Middle frontal gyrus (tissue), 1 donor: ENCODE data around the gene ZNF593OS.

Experiments used
- DNase-seq: peaks from one replicate; pipeline ENCODE4 v3.0.0-alpha.2; 2015; ENCODE audit warnings: low spot score; ENCODE audit errors: extremely low spot score

Gene ZNF593OS

DNA sequence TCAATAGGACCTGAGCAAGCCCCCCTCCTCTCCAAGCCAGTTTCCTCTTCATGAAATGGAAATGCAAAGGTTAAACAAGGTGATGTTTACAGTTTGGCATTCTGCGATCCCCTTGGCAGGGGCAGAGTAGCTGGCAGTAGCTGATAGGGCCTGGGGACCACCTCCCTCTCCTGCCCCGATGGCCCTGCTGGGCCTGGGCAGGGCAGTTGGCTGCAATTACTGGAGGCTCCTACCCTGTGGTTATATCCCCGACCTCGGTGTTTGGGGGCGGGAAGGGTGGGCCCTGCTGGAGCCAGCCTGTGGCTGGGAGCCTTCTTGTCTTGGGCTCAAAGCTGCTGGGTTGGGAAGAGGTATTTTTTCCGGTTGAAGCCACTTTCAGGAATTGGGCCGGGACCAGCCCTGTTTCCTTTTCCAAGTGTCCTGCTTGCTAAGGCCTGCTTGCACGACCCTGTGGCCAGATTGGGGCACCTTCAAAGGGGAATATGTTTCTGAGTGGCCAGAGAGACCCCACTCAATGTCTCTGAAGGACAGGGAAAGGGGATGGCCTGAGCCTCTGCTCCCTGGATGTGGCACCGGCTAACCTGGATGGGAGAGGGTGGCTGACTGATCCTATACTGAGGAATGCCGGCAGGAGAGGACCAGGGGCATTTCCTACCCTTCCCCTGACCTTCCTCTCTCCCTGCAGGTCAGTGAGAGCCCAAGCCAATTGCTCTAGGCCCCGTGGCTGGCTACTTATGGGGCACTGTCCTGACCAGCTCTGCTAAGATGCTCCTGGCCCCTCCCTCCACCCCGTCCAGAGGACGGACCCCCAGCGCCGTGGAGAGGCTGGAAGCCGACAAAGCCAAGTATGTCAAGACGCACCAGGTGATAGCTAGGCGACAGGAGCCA is 10.9 kb downstream of the ZNF593OS start:
- no peak for DNase-seq

DNA sequence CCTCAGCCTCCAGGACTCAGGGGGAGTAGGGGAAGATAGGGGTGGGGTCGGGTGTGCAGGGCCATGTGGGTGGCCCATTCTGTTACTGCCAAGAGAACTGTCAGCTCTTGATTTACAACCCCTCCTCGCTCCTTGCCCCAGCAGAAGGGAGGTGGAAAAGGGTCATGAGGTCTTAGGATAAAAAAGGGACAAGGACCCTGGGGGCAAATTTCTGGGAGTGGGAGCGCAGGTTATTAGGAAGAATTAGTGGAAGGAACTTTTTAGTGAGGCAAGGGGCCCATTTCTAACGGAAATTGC is 11.9 kb downstream of the ZNF593OS start:
- no peak for DNase-seq

DNA sequence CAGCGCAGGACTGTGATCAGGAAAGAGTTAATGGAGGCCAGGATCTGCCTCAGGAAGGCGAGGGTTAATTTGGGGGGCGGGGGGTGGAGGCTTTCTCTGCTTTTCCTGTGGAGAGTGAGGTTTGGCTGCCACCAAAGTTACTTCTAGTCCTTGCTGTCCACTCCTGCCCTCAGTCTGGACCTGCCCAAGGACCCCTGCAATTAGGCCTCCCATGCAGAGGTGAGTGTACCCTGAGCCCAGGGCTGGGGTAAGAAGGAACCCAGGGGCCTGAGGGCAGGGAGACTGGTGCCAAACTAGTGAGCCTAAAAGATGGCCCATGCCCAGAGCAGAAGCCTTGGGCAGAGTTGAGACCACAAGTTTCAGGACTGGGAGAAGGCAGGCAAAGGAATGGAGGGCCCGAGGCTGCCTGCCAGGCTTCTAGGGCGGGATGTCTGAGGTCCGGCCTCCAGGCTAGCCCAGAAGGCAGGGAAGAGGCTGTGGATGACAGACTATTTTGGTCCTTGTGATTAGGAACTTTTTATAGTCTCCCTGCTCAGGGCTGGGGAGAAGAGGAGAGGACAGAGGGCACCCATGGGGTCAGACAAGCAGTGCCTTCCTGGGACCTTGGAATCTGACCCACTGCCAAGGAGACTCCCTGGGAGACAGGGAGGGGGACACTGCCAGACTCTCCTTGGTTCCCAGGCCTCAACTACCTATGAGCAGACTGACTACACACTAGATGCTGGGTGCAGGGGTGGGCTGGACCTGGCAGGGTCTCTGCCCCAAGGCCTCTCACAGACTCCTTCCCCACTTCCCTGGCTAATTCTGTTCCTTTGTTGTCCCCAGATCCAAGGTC is 12.5 kb downstream of the ZNF593OS start, which contains the start of gene FAM110D:
Gene FAM110D, plus strand, starts transcription at position 172 of the 835 bp plus-strand sequence. CDS start 2,213 bp downstream, outside the sequence.
- no peak for DNase-seq

DNA sequence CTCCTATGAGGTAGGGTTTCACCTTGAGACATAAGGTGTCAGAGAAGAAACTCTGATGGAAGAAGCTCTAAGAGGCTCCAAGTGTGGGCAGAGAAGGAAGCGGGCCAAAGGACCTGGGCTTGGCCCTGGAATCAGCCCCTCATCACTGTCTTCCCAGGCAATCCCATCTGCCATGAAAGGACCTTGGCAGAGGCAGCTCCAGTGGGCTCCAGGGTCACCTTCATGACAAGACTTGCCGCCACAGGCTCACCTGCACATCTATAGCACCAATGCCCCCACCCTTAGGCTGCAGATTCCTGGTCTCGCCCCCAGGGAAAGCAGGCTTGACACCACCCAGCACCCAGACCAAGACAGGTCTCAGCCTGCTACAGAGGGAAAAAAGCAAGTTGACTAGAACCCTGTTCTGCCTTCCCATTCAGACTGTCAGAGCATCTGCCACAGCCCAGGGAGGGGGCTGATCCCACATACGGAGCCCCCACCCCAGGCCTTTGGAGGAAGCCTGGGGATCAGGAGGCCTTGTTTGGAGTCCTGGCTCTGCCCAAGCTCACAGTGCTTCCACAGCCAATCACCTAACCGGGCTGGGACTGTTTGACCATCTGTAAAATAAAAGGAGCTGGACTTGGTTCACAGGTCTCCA is 13.2 kb downstream of the ZNF593OS start:
- no peak for DNase-seq

DNA sequence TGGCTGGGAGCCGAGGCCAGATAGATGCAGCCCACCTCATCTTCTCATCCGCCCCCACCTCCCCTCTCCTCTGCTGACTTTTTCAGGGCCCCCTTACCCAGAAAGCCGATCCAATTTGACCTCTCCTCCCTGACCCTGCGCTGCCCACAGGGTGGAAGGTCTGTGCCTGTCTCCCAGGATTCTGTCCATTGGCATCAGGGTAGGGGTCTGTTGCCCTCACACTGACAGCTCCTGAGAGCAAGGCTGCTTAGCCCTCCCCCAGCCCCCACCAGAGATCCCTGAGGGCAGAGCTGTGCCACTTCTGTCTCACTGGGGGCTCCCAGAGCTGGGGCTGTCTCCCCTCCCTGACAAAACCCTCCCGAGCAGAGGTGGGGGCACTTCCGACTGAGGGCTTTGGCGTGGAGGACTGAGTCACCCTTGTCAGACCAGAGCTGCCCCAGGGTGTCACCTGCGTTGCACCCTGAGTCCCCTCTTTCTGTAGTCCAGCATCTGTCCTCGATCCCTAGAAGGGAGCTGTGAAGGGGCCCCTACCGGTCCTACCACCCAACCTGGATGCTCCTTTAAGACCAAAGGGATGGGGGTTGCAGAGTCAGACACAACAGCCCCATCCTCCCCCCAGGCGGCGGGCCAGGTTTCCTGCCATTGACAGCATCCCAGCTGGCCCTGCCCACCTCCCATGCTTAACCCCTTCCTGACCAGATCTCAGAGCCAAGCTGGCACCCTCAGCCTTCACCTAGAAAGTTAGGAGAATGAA is 15.2 kb downstream of the ZNF593OS start:
- no peak for DNase-seq

DNA sequence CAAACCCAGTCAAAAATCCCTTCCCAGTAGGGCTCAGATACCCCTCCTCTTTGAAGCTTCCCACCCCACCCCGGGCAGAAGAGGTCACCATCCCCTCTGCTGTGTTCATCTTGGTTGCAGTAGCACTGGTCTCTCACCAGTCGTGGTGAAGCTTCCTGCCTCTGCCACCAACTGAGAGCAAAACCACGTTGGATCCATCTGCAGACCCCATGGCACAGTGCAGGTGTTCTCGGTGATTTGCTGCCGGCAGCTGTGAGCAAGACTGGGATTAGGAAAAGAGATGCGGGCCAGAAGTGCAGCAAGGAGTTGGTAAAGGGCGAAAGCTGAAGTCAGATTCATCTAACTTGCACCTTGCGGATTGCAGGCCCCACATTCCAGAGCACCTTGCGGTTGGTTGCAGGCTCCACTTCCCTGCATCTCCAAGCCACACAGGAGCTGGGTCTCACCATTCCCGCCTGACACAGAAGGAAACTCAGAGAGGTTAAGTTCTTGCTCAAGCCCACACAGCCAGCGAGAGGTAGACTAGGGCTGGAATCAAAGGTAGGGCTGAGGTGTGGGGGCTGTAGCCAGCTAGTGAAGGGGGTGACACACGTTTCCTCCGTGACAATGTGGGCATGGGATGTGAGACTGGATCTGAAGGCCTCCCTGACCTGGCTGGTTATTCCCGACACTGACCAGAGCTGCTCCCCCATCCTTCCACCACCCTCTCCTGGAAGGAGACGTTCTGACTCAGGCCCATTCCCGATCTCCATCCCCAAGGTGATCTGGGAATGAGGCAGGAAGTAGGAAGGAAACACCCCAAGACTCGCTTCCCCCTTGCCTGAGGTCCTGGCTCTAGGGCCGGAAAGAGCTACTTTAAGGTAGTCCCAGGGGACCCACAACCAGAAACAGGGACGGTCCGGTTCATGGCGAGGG is 16.0 kb downstream of the ZNF593OS start:
- DNase-seq = no peak

DNA sequence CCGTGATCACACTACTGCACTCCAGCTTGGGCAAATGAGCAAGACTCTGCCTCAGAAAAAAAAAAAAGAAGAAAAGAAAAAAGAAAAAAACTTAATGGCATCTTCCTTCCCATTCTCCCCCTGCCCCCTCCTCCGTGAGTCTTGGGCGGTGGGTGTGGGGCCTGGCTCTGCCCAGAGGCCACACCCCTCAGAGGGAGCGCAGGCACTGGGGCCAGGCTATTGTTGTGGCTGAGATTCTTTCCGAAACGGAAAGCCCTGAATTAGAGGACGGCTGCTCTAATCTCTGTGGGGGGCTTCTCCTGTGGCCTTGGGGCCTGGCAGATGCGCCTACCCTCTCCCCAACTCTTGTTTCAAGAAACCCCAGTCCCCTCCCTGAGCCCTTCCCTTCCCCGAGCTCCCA is 16.9 kb downstream of the ZNF593OS start:
- no peak for DNase-seq

DNA sequence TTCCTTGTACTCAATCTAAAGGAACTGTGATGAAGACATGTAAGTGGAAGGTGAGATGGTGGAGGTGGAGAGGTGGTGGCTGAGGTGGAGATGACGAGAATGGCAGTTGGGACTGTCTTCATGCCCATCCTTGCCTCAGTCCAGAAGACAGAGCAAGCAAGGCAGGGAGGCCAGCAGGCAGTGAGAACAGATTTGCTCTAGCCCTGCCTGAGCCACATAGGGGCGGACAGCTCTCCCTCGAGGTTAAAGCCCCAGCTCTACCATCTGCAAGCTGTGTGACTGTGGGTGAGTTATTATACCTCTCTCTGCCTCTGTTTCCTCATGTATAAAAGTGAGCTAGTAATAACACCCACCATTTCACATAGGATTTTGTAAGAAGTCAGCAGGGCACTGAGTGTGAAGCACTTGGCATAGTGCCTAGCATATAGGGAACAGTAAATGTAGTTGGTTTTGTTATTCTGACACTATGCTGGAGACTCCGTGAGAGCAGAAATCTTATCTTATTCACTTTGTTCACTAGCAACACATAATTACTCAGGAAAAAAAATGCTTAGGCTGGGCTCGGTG is 17.6 kb downstream of the ZNF593OS start:
- DNase-seq = no peak

DNA sequence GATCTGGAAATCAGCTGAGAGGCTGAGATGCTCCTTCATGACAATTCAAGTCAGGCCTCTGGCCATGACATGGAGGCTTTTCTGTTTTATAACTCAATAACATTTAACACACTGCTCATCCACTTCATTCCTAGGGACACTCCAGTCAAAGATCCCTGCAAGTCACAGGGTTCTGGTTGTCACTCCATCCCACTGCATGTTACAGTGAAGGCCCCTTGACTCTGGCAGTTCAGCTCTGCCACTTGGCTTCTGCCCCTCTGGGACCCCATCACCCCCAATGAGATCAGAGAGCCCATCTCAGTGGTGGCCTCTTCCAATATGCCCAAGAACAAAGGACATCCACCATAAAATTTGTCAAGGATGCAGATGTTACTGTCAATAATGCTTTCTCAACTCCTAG is 22.7 kb downstream of the ZNF593OS start:
- DNase-seq = no peak

DNA sequence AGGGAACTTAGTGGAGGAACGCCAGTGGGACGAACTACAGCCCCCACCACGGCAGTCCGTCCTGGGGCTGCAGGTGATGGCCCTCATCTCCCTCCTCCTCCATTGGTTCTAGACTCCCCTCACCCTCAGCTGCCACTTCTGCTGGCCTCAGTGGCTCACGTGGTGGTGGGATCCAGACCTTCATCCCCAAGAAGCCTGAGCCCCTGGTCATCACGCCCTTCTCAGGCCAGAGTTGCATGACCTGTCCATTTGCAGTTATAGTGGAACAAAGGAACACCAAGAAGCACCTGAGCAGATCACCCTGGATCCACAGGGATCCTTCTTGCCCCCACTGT is 25.7 kb downstream of the ZNF593OS start:
- no peak for DNase-seq

DNA sequence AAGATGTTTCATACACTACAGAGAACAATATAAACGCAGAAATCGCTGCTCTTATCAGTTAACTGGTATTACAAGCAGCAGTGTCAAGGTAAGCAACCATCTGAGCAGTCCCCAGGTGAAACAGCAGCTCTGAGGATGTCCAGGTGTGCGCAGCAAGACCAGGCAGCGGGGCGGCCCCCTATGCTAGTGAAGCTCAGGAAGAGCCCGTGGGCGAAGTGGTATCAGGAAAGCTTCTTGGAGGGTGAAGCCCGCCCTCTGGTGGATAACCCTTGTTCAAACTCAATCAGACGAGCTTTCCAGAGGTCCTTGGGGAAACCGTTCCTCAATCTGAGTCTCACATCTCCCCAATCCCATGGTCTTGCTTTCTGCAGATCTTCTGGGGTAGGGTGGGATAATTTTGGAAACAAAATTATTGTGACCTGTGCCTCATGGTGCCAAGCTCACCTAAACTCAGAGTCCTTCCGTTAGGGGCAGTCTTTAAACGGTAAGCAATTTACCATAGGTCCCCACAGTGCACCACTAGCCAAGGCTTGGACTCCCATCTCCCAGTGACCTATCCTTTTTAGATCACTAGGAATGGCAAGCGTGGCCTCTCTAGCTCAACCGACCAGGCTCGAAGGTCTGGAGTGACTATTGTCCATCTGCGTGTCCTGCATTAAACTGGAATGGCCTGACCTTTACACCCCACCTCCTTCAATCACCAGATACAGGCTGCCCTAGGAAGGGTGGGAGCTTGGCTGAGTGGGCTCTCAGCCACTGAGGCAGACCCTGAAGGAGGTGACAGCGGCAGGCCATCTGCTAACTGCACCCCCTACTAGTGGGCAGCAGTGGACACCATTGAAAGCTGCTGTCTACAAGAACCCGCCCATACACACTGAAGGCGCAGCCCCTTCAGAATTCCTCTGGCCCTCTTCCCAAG is 26.3 kb downstream of the ZNF593OS start:
- DNase-seq = peak; percentile 67

DNA sequence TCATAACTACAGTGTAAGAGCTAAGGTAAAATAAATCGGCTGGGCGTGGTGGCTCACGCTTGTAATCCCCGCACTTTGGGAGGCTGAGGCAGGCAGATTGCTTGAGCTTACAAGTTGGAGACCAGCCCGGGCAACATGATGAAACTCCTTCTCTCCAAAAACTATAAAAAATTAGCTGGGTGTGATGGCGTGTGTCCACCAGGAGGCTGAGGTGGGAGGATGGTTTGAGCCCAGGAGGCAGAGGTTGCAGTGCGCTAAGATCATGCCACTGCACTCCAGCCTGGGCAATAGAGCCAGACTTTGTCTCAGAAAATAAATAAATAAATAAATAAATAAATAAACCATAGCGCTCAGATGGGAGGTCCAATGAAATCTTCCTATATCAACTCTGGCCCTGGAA is 29.5 kb downstream of the ZNF593OS start:
- no peak for DNase-seq

DNA sequence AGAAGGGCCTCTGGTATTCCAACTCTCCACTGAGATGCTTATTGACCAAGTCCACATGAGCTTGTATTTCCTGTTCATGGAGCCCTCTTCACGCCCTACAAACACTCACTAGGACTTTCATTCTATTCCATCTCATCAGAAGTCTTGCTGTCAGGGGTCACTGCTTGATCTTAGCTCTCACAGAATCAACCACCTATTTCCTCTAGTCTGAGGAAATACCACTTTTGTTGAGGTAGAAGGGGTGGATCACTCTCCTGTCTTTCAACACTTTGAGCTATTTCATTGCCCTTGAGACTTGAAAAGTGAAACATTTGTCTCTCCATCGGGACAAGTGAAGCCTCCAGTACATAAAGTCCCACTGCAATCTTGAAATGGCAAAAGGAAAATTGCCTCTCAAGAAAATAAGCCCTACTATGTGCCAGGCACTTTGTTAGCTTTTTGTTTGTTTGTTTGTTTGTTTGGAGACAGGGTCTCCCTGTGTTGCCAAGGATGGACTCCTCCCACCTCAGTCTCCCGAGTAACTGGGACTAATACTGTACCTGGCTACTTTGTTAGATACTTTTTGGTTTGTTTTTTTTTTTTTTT is 32.6 kb downstream of the ZNF593OS start:
- DNase-seq = no peak

DNA sequence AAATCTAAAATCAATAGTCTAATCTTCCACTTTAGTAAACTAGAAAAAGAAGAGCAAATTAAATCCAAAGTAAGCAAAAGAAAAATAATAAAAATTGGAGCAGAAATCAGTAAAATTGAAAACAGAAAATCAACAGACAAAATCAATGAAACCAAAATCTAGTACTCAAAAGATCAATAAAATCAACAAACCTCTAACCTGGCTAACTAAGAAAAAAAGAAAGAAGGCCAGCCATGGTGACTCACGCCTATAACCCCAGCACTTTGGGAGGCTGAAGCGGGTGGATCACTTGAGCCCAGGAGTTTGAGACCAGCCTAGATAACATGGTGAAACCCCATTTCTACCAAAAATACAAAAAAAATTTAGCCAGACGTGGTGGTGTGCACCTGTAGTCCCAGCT is 37.2 kb downstream of the ZNF593OS start:
- DNase-seq = no peak

DNA sequence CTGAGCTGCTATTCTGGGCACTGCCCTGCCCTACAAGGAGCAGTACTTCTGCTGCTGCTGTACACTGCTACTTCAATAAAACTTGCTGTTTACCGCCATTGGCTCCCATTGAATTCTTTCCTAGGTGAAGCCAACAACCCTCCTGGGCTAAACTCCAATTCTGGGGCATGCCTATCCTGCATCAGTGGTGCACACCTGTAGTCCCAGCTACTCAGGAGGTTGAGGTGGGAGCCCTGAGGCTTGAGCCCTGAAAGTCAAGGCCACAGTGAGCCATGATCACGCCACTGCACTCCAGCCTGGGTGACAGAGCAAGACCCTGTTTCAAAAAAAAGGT is 38.8 kb downstream of the ZNF593OS start:
- DNase-seq = no peak

DNA sequence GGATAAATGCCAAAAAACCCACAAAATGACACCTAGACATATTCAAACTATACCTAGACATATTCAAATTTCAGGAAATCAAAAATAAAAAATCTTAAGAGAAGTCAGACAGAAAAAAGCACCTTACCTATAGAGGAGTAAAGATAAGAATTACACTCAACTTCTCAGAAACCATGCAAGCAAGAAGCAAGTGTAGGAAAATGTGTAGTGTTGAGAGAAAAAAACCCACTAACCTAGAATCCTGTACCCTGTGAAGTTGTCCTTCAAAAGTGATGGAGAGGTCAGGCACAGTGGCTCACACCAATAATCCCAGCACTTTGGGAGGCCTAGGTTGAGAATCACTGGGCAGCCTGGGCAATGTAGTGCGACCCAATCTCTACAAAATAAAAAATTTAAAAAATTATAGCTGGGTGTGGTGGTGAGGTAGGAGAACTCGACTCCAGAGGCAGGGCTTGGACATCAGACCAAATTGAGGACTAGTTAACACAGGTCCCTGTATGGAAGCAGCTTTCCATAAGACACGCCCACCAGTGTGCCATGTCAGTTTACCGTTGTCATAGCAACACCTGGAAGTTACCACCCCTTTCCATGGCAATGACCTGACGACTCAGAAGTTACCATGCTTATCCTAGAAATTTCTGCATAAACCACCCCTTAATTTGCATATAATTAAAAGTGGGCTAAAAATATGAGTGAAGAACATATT is 39.4 kb downstream of the ZNF593OS start:
- no peak for DNase-seq

DNA sequence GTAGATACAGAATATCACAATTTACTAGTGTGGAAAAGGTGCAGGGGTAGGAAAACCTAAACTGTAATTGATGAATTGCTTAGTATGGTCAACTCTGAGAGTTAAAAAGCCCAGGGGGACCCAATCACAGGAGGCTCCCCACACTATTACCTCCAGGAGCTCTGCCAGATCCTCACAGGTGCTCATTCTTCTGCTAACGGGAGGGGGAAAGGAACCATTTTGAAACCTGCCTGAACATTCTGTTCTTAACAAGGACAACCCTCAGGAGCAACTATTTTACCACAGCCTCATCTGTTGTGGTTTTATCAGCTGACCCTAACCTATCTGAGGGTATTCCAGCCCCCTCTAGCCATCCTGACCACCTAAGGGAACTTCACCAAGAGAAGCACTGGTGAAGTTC is 40.9 kb downstream of the ZNF593OS start:
- DNase-seq = no peak

DNA sequence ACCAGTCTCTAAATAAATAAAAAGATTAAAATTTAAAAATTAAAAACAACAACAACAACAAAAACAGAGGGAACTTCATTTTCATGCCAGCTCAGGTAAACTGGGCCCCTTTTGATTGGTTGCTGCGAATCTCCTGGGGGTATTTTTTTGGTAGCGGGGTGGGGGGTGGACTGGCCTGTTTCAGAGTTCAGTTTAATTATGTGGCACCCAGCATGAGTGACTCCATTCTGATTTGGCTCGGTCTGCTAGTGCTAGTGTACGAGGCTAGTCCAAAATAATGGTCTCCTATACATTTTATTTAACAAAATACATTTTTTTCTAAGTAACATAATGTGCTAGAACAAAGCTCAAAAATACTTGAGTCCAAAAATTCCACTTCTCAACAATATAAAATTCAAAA is 41.9 kb downstream of the ZNF593OS start:
- no peak for DNase-seq
